IMR-90 (cell line): ENCODE results near the gene GNAI3. TPM values are rescaled to one million over a fixed set of nuclear protein-coding genes. Genes with fewer than 3 reads are reported as not detected.
A peak's percentile ranks its signal among the peaks of the same experiment; 100 is the strongest.

Experiments
- ATAC-seq: fragments of 200-7000 bp; cut with Tn5 transposase; 2 replicates; pipeline ENCODE4 v1.9.1; 2020; ENCODE audit warnings: low read depth, mild to moderate bottlenecking, moderate library complexity
- BruUV-seq: library from RNA; stranded (reverse); fragments of 400-500 nt; replicated peaks from 2 replicates; lab custom pipeline; 2021; lab: Mats Ljungman, UMichigan
- CTCF ChIA-PET: fragments of 300-600 bp; formaldehyde crosslinking; extraction: SDS; loops from one replicate; lab custom pipeline; 2021; ENCODE audit warnings: antibody characterized with exemption; lab: Yijun Ruan, JAX
- POLR2A ChIA-PET: fragments of 300-600 bp; sonication (Branson Sonifier 250); formaldehyde crosslinking; loops from one replicate; lab custom pipeline; 2022; ENCODE audit warnings: antibody characterized with exemption; ENCODE audit not compliant: unreplicated experiment; lab: Charles Lee
- DNase-seq: peaks from one replicate; pipeline ENCODE4 v3.0.0; 2013
- H2AFZ ChIP-seq: replicated peaks from 2 replicates; pipeline ENCODE3; 2013; ENCODE audit warnings: low read length, mild to moderate bottlenecking; ENCODE audit not compliant: poor library complexity
- H2AK5ac ChIP-seq: 2 replicates; pipeline ENCODE4 v1.6.1; 2013; ENCODE audit warnings: low read depth, low read length, inconsistent platforms
- H2AK9ac ChIP-seq: replicated peaks from 2 replicates; pipeline ENCODE3; 2013; ENCODE audit warnings: mild to moderate bottlenecking, low read depth, low read length, moderate library complexity; ENCODE audit not compliant: poor library complexity
- H2BK120ac ChIP-seq: 2 replicates; pipeline ENCODE4 v1.6.1; 2013; ENCODE audit warnings: low read depth, low read length, inconsistent platforms
- H2BK15ac ChIP-seq: 3 replicates; pipeline ENCODE4 v1.6.1; 2013; ENCODE audit warnings: low read depth, low read length, inconsistent platforms
- H2BK20ac ChIP-seq: 2 replicates; pipeline ENCODE4 v1.6.1; 2013; ENCODE audit warnings: low read depth, mild to moderate bottlenecking, inconsistent platforms, low read length, moderate library complexity
- H2BK5ac ChIP-seq: 2 replicates; pipeline ENCODE4 v1.6.1; 2013; ENCODE audit warnings: mild to moderate bottlenecking, low read depth, low read length, inconsistent platforms; ENCODE audit not compliant: poor library complexity, severe bottlenecking
- H3K14ac ChIP-seq: replicated peaks from 2 replicates; pipeline ENCODE4 v1.6.1; 2013; ENCODE audit warnings: low read depth, low read length, inconsistent platforms
- H3K18ac ChIP-seq: 2 replicates; pipeline ENCODE4 v1.6.1; 2013; ENCODE audit warnings: low read depth, low read length, control low read depth
- H3K23ac ChIP-seq: 2 replicates; pipeline ENCODE4 v1.6.1; 2013; ENCODE audit warnings: low read depth, low read length, inconsistent platforms
- H3K27ac ChIP-seq: 2 replicates; pipeline ENCODE4 v1.5.1; 2013; ENCODE audit warnings: mild to moderate bottlenecking, control low read depth, low read length; ENCODE audit not compliant: insufficient read depth
- H3K27me3 ChIP-seq: 2 replicates; pipeline ENCODE4 v1.6.1; 2013; ENCODE audit warnings: low read length; ENCODE audit not compliant: control insufficient read depth, insufficient read depth
- H3K36me3 ChIP-seq: 2 replicates; pipeline ENCODE4 v1.6.1; 2013; ENCODE audit warnings: low read length, mixed read lengths; ENCODE audit not compliant: control insufficient read depth, insufficient read depth
- H3K4ac ChIP-seq: 2 replicates; pipeline ENCODE4 v1.6.1; 2013; ENCODE audit warnings: low read depth, low read length, inconsistent platforms
- H3K4me1 ChIP-seq: 2 replicates; pipeline ENCODE4 v1.6.1; 2013; ENCODE audit warnings: low read length, mixed read lengths; ENCODE audit not compliant: control insufficient read depth, insufficient read depth
- H3K4me2 ChIP-seq: 2 replicates; pipeline ENCODE4 v1.6.1; 2013; ENCODE audit warnings: low read depth, mild to moderate bottlenecking, control low read depth, low read length, moderate library complexity
- H3K4me3 ChIP-seq: 2 replicates; pipeline ENCODE4 v1.5.1; 2013; ENCODE audit warnings: low read depth, mild to moderate bottlenecking, control low read depth, low read length, moderate library complexity; ENCODE audit not compliant: insufficient read depth
- H3K56ac ChIP-seq: 2 replicates; pipeline ENCODE4 v1.6.1; 2013; ENCODE audit warnings: low read length, inconsistent platforms; ENCODE audit not compliant: insufficient read depth; ENCODE audit errors: extremely low read depth
- H3K79me1 ChIP-seq, 2 experiments: 2 replicates each; pipeline ENCODE4 v1.6.1; 2013; ENCODE audit warnings: low read length in 2 of 2, inconsistent platforms in 1 of 2, low read depth in 1 of 2
- H3K9ac ChIP-seq: 2 replicates; pipeline ENCODE4 v1.6.1; 2013; ENCODE audit warnings: low read depth, low read length, control low read depth
- H3K9me1 ChIP-seq: 2 replicates; pipeline ENCODE4 v1.6.1; 2013; ENCODE audit warnings: low read length, inconsistent platforms; ENCODE audit not compliant: insufficient read depth
- H3K9me3 ChIP-seq: 2 replicates; pipeline ENCODE4 v1.6.1; 2013; ENCODE audit warnings: low read length; ENCODE audit not compliant: control insufficient read depth, insufficient read depth
- H4K20me1 ChIP-seq: 2 replicates; pipeline ENCODE4 v1.6.1; 2013; ENCODE audit warnings: low read length, inconsistent platforms; ENCODE audit not compliant: insufficient read depth
- H4K5ac ChIP-seq: 2 replicates; pipeline ENCODE4 v1.6.1; 2013; ENCODE audit warnings: mild to moderate bottlenecking, low read depth, low read length, control low read depth
- H4K8ac ChIP-seq, 2 experiments: 2 replicates each; pipeline ENCODE4 v1.6.1; 2013; ENCODE audit warnings: low read depth in 2 of 2, low read length in 2 of 2, control low read depth in 1 of 2, inconsistent platforms in 1 of 2
- H4K91ac ChIP-seq: 2 replicates; pipeline ENCODE4 v1.6.1; 2013; ENCODE audit warnings: low read depth, low read length, inconsistent platforms; ENCODE audit not compliant: insufficient read depth
- BHLHE40 ChIP-seq: fragments of 150-350 bp; IDR thresholded peaks from 2 replicates; pipeline ENCODE4 v1.6.1; 2016; ENCODE audit warnings: mild to moderate bottlenecking, low read depth, low read length
- CEBPB ChIP-seq: IDR thresholded peaks from 2 replicates; pipeline ENCODE4 v1.6.1; 2012; ENCODE audit warnings: low read depth, low read length, improper control_type of control experiment
- CHD1 ChIP-seq: IDR thresholded peaks from 2 replicates; pipeline ENCODE4 v1.6.1; 2012; ENCODE audit warnings: low read depth, low read length, improper control_type of control experiment
- ELK1 ChIP-seq: fragments of 150-350 bp; IDR thresholded peaks from 2 replicates; pipeline ENCODE4 v1.6.1; 2016; ENCODE audit warnings: low read depth, mild to moderate bottlenecking, low read length, moderate library complexity, borderline replicate concordance
- FOS ChIP-seq: fragments of 150-350 bp; IDR thresholded peaks from 2 replicates; pipeline ENCODE4 v1.6.1; 2016; ENCODE audit warnings: low read depth, low read length
- MAFK ChIP-seq: IDR thresholded peaks from 2 replicates; pipeline ENCODE4 v1.6.1; 2012; ENCODE audit warnings: low read depth, low read length, improper control_type of control experiment
- MAZ ChIP-seq: IDR thresholded peaks from 2 replicates; pipeline ENCODE4 v1.6.1; 2012; ENCODE audit warnings: low read depth, mild to moderate bottlenecking, low read length, improper control_type of control experiment, moderate library complexity, borderline replicate concordance
- MXI1 ChIP-seq: IDR thresholded peaks from 2 replicates; pipeline ENCODE4 v1.6.1; 2012; ENCODE audit warnings: low read depth, mild to moderate bottlenecking, low read length, moderate library complexity, borderline replicate concordance
- NFE2L2 ChIP-seq: fragments of 150-350 bp; IDR thresholded peaks from 2 replicates; pipeline ENCODE4 v1.6.1; 2016; ENCODE audit warnings: low read depth, mild to moderate bottlenecking, low read length
- RAD21 ChIP-seq: IDR thresholded peaks from 2 replicates; pipeline ENCODE4 v1.6.1; 2012; ENCODE audit warnings: low read length, improper control_type of control experiment
- SMC3 ChIP-seq: fragments of 150-350 bp; IDR thresholded peaks from 2 replicates; pipeline ENCODE4 v1.6.1; 2016; ENCODE audit warnings: low read depth, mild to moderate bottlenecking, antibody characterized with exemption, low read length, moderate library complexity
- USF2 ChIP-seq: fragments of 150-350 bp; IDR thresholded peaks from 2 replicates; pipeline ENCODE4 v1.6.1; 2017; ENCODE audit warnings: mild to moderate bottlenecking, antibody characterized with exemption, low read length, low read depth
- WGBS, 2 experiments: methylation state at CpG; one replicate each; pipeline versions ENCODE4 v1.1.5 to v1.1.7; 2013; ENCODE audit warnings: missing lambda C conversion rate in 2 of 2; ENCODE audit not compliant: insufficient read length in 1 of 2; ENCODE audit errors: extremely low coverage in 2 of 2; 5-methylcytosine and 5-hydroxymethylcytosine counted together
- dilution Hi-C: fragments of 300-500 bp; cut with HindIII; formaldehyde crosslinking; loops from one replicate; pipeline ENCODE4 v1.14.3; 2018; ENCODE audit warnings: low sequenced_read_pairs; ENCODE audit not compliant: unreplicated experiment
- in situ Hi-C: fragments of 300-500 bp; cut with MboI; formaldehyde crosslinking; loops from 3 replicates; pipeline ENCODE4 v1.14.3; 2019; ENCODE audit warnings: low sequenced_read_pairs, inconsistent platforms, mixed read lengths
- intact Hi-C: fragments of 100-400 bp; cut with micrococcal nuclease; formaldehyde crosslinking; loops from 2 replicates; pipeline ENCODE4 v1.10.0; 2022
- polyA plus RNA-seq, 3 experiments: library from polyadenylated mRNA; depleted of rRNA; stranded (reverse); fragments of >200 nt; gene quantifications; 2 replicates each; pipeline ENCODE4 v1.2.3, GENCODE V29; 2012; ENCODE audit warnings: low replicate concordance in 1 of 3
- total RNA-seq: library from RNA; depleted of rRNA; stranded (reverse); fragments of >200 nt; gene quantifications from 2 replicates; pipeline ENCODE4 v1.2.3, GENCODE V29; 2012

The GNAI3 gene
- total and polyA plus RNA-seq, 2 of the 4 experiments (the other 2 are of a cell fraction): 5.9 to 14.9 TPM

DNA sequence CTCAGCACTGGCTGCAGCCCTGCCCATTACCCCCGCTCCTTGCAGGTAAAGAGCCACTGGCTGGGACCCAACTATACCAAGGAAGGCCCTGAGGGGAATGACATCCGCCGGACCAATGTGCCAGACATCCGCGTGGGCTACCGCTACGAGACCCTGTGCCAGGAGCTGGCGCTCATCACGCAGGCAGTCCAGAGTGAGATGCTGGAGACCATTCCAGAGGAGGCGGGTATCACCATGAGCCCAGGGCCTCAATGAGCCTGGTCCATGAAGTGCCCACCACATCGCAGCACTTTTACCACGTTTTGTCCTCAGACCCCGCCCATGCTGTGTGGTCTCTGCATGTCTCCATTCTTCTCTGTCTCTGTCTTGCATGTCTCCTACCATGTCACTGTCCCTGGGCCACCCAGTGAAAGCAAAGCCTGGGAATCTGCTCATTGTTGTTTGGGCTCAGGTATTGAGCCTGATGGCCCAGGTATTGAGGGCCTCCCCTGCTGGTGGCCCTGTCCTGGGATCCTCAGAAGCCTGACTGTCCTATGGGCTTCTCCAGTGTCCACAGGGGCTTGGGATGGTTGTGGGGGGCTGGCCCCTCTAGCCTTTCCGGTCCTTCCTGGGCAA lies 82.6 kb downstream of the GNAI3 start (continued):
- no peak for TF ChIP-seq RAD21

- Histone ChIP-seq H4K5ac (no peak overlapping the region), H2BK120ac (no peak overlapping the region), H3K4me2 (no peak overlapping the region), H2AK5ac (no peak overlapping the region), H3K79me1 (peaks cover 20 to 34% of the 10 kb centered on the region in 2 experiments; a peak in 3 of 4 replicates), H2AFZ (no peak overlapping the region), H3K4me3 (no peak overlapping the region), H2BK20ac (no peak overlapping the region), H2BK15ac (no peak overlapping the region), H3K36me3 (peaks cover 57% of the 10 kb centered on the region), H4K91ac (no peak overlapping the region), H3K9me1 (no peaks in the 10 kb centered on the region), H3K27me3 (no peaks in the 10 kb centered on the region), H4K8ac (no peak overlapping the region), H3K9ac (no peak overlapping the region), H3K23ac (no peak overlapping the region), H3K18ac (no peak overlapping the region), H3K4ac (no peak overlapping the region), H3K4me1 (peaks cover 10% of the 10 kb centered on the region), H3K9me3 (no peaks in the 10 kb centered on the region), H2BK5ac (no peak overlapping the region), H4K20me1 (peaks cover 9% of the 10 kb centered on the region), H3K27ac (no peak overlapping the region), H3K14ac (no peak overlapping the region), H3K56ac (no peak overlapping the region), H2AK9ac (peak overlapping the region; percentile 65)
- ChIA-PET CTCF (interaction anchor here (0.9 kb wide), 1 partner anchor 349 kb away, joined by 4 read pairs; no protein-coding TSS in a partner anchor), POLR2A (no interaction called here)
- DNase-seq: no peak
- intact Hi-C loops (no loop called here), in situ Hi-C loops (no loop called here), dilution Hi-C loops (no loop called here)
- BruUV-seq: TSS peak; percentile 53
- WGBS, 2 experiments: 94% methylated on average over 11 of the region's 16 CpGs; no CpG with 5 or more reads in 1 of the 2 experiments
- no peak for TF ChIP-seq CHD1
- TF ChIP-seq RAD21: no peak
- TF ChIP-seq SMC3: no peak
- TF ChIP-seq MXI1: no peak
- no peak for TF ChIP-seq FOS
- no peak for TF ChIP-seq MAFK
- TF ChIP-seq ELK1: no peak
- no peak for TF ChIP-seq USF2
- no peak for TF ChIP-seq BHLHE40
- no peak for TF ChIP-seq MAZ
- TF ChIP-seq NFE2L2: no peak
- TF ChIP-seq CEBPB: no peak
- ATAC-seq: no peak
Measured at GRCh38 chr1:109631513-109632505, 83.4 kb downstream of the GNAI3 start.
